Measurements from ENCODE around the gene ZSCAN2.

ZSCAN2 gene

DNA sequence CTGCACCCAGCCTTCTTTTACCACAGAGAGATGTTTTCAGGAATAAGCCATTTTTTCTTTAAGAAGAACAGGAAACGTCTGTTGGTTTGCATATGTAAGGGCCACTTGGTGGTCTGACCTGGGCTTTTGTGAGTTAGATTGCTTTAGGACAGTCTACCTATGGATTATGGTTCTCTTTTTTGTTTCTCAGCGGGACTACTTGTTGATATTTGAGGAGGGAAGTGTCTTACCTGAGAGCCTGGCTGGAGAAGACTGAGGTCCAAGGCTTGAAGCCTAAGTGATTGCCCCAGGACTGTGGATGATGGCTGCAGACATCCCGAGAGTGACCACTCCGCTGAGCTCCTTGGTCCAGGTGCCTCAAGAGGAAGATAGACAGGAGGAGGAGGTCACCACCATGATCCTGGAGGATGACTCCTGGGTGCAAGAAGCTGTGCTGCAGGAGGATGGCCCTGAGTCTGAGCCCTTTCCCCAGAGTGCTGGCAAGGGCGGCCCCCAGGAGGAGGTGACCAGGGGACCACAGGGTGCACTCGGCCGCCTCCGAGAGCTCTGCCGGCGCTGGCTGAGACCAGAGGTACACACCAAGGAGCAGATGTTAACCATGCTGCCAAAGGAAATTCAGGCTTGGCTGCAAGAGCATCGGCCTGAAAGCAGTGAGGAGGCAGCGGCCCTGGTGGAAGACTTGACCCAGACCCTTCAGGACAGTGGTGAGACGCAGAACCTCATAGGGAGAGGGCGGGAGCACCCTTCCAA lies 3.0 kb downstream of the ZSCAN2 start:
- DNase-seq (ENCODE audit: insufficient read length, low spot score) (no peak), FAIRE-seq (no peak)

DNA sequence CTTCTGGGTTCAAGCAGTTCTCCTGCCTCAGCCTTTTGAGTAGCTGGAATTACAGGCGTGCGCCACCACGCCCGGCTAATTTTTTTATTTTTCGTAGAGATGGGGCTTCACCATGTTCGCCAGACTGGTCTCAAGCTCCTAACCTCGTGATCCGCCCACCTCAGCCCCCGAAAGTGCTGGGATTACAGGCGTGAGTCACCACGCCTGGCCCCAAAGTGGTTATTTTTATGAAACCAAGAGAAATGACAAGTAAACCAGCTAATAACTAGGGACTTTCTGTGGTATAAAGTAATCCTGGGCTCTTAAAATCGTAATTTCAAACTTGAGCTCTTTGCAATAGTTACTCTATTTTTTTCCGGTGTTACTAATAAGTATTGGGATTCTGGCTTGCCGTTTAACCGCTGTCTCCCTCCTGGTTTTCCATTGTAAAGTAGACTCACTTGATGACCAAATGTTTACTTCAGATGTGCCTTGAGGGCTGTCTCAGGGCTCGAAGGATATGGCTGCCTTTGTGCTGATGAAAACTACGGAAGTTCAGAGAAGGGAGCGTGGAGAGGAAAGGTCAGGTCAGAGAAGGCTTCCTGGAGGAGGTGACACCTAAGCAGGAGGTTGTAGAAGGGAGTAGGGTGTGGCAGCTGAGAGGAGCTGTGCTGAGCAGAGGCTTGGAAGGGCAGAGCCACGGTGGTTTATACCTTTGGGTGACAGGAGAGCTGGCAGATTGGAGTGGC lies 4.2 kb downstream of the ZSCAN2 start:
- DNase-seq (ENCODE audit: insufficient read length, low spot score) (no peak), FAIRE-seq (no peak)
- TF ChIP-seq CTCF (IDR thresholded peaks at IDR 0.05; ENCODE audit: insufficient read depth, missing control alignments): no peak

More for the DNA sequence above, 3.0 kb downstream of the ZSCAN2 start:
- TF ChIP-seq CTCF (IDR thresholded peaks at IDR 0.05; ENCODE audit: insufficient read depth, missing control alignments): no peak

DNA sequence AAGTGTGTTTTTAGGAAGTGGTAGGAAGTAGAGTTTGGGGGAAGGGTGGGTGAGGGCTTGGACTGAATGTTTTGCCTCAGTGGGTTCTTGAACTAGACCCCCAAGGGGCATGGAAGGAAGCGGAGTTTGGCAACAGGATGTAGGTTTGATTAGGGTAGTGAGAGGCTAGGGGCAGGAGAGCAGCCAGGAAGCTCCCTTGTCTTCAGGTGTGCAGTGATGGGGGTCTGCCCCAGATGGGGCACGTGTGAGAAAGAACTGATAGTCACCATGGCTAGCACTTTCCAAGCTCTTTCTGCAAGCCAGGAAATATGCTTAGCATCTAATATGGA lies 4.7 kb downstream of the ZSCAN2 start:
- no peak for FAIRE-seq
- no peak for TF ChIP-seq CTCF (IDR thresholded peaks at IDR 0.05; ENCODE audit: insufficient read depth, missing control alignments)
- DNase-seq (ENCODE audit: insufficient read length, low spot score): no peak

DNA sequence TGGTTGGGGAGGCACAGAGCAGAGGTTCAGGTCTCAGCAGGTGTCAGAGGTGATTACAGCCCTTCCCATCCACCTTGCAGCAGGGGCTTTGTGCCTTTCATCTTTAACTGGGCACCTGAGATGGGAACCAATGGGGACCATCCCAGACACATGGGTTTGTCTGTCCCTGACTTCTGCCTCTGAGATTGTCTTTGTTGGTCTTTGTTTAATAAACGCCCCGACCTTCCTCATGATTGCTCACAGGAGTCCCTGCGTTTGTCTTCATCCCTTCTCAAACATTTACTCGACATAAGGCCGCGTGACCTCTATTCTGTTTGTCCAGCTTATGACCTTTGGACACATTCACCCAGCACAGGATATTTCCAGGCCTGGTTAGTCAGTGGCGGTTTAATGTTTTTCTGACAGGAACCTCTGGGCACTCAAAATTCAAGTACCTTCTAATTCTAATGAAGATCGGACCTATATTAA lies 5.9 kb downstream of the ZSCAN2 start:
- no peak for TF ChIP-seq CTCF (IDR thresholded peaks at IDR 0.05; ENCODE audit: insufficient read depth, missing control alignments)
- no peak for DNase-seq (ENCODE audit: insufficient read length, low spot score)
- FAIRE-seq: no peak

DNA sequence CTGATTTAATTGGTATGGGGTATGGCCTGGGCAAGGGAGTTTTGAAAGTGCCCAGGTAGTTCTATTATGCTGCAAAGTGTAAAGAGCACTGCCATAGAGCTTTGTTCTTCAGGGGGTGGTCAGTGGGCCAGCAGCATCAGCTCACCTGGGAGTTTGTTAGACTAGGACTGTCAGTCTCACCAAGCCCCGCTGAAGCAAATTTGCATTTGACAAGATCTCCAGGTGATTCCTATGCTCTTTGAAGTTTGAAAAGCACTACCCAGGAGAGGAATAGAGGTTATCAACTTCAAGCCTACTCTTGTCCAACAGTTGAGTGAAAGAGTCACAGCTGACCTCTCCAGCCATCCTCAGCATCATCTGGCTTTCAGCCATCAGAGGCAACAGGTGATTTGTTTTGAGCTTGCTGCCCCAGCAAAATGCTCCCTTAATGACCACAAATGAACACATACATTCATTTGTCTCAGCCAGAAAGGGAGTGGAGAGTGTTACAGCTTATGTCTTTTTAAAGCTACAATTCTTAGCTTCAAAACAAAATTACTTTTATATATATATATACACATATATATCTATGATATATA lies 8.0 kb downstream of the ZSCAN2 start:
- FAIRE-seq: no peak
- TF ChIP-seq CTCF (IDR thresholded peaks at IDR 0.05; ENCODE audit: insufficient read depth, missing control alignments): no peak
- DNase-seq (ENCODE audit: insufficient read length, low spot score): no peak

DNA sequence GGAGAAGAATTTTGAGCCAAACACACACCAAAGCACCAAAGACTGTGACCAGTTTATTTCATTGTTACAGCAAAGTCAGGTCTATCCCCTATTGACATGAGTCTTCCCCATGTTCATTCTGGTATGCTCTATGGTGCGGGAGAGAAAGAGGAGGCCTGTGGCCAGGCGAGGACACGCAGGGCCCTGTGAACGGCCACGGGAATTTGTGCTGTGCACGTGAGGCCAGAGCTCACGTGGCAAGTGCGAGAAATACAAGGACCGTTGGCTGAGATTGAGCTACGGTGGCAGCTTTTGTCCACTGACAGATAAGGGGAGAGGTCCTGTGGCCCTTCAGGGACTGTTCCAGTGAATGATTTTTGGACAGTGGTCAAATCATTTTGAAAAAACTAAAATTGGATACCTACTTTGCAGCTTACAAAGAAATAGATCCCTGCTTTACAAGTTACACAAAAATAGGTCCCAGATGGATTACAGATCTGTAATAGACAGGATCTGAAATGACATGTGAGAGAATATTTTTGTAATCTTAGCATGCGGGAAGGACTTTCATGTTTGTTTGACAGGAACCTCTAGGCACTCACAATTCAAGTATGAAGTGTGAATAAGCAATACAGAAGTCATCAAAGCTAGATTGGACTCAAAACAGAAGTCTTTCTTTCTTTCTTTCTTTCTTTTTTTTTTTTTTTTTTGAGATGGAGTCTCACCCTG lies 9.2 kb downstream of the ZSCAN2 start:
- DNase-seq (ENCODE audit: insufficient read length, low spot score): no peak
- no peak for FAIRE-seq
- TF ChIP-seq CTCF (IDR thresholded peaks at IDR 0.05; ENCODE audit: insufficient read depth, missing control alignments): no peak

Data from D721Med (cell line).